ENCODE data around the gene SUSD2.

DNA sequence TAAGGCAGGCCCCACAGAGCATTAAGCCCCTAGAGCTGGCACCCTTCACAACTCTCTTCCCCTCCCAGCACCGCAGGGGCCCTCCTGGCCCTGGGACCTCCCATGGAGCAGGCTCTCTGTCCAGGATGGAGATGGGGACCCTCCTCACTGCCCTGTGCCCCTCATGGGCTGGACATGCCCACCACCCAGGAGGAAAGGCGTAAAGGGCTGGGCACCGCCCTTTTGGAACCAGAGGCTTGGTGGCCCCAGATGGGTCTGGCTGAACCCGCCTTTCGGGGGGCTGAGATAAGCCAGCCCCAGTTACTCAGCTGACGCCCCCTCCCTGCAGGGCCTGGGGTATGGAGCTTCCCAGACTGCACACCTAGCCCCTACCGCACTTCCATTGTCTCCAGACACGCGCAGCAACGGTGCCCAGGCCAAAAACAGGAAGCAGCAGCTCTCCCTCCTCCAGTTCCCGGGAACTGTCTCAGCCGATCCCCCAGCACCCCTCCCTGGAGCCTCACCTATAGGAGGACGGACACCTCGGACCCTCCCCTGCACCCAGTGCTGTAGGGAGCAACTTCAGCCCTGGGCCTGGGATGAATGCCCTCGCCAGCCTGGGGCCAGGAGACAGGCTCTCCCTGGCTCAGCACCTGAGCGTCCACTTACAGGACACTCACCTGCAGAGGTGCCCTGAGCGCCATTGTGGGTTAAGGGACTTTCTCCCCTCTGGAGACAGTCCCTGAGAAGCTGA, 1.6 kb upstream of the SUSD2 start:
- TF ChIP-seq POLR2A (IDR thresholded peaks at IDR 0.05) (no peak), POLR2AphosphoS5 (IDR thresholded peaks at IDR 0.05) (no peak)
